ENCODE data around the gene FHL2.
"Not testable (repeated sequence)": the region's sequence is repeated elsewhere in the genome, so short reads cannot be mapped to it uniquely, and the experiment has no call there.

Gene FHL2

DNA sequence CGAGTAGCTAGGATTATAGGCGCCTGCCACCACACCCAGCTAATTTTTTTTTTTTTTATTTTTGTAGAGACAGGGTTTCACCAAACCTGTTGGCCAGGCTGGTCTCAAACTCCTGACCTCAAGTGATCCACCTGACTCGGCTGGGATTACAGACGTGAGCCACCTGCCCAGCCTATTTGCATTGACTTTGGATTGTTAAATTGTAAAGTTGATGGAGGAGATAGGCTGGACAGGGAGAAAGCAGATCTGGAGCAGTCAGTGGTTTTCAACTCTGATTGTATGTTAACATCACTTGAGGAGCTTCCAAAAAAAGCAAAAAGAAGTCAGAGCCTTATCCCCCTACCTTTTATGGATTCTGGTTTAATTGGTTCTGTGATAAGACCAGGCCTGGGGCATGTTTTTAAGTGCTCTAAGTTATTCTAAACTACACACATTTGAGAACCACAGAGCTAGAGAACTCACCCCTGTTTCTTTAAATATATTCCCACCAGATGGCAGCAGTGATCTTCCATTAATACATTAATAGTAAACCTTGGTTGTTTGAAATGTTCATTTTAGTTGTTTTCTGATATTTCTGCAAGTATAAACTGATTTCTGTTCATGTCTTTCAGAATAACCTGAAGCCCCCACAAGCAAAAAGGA lies 54.0 kb downstream of the FHL2 start:
- DNase-seq (ENCODE audit: low read depth in 2 of 2), result no peak

DNA sequence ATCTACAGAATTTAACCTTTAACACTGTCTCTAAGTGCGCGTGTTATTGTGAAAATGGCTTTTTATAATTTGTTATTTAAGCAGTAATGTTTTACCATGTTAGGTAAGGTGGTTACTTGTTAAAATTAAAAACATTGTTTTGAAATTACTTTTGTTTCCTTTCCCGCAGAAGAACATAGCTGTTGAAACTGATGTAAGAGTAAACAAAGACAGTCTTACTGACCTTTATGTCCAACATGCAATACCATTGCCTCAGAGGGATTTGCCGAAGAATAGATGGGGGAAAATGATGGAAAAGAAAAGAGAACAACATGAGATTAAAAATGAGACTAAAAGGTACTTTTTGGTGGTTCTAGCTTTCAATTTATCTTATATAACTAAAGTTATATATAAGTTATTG lies 59.4 kb downstream of the FHL2 start:
- no peak for DNase-seq (ENCODE audit: low read depth in 2 of 2)

DNA sequence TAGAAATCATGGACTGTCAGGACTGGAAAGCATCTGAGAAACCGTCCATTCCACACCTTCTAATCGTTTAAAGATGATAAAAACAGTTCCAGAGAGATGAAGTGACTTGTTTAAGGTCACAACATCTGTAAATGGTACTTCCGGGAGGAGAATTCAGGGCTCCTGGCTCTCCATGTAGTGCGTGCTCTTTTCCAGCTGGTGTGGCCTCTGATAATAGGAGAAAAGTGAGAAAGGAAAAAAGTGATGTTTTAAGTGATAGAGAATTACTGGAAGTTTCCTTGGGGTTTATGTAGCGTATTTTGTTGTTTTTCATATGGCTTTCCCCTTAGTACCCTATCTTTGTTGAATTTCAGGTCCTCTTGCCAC lies 60.8 kb downstream of the FHL2 start:
- no peak for DNase-seq (ENCODE audit: low read depth in 2 of 2)

DNA sequence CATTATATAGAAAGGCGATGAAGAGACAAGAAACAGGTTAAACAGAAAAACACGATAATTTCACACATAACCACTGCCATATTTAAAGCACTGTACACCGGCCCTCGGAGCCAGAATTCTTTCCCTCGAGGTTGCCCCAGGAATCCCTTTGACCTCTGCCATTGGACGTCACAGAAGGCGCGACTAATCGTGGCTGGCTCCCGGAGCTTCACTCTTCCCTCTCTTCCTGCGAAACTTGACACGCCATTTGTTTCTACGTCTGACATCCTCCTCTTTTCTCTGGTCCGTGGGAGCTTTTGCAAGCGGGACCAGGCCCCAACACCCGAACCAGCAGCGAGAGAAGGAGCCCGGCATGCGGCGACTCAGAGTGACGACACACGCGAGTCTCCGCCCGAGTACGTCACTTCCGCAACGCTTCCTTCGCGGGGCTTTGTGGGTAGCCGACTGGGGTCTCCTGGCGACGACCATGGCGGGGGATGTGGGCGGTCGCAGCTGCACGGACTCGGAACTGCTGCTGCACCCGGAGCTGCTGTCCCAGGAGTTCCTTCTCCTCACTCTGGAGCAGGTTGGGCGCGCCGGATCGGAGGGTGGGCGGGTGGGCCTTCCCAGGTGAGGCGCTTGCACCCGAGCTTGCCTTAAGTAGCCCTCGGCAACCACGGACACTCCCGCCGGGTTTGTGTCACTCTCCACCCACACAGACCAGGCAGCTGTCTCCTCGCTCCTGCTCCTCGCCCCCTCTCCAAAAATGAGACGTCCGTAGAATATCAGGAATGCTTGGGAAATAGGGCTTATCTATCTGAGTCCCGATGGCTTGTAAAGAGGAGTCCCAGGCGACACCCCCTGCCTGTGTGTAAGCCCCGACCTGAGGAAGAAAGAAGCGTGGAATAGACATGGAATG lies 61.5 kb downstream of the FHL2 start, which contains the start of gene C2orf49:
Gene C2orf49, plus strand, starts transcription at position 419 of the 898 bp plus-strand sequence. Its CDS starts 48 bp downstream, at position 467.
- DNase-seq (ENCODE audit: low read depth in 2 of 2), result peak; percentile 80 to 83

DNA sequence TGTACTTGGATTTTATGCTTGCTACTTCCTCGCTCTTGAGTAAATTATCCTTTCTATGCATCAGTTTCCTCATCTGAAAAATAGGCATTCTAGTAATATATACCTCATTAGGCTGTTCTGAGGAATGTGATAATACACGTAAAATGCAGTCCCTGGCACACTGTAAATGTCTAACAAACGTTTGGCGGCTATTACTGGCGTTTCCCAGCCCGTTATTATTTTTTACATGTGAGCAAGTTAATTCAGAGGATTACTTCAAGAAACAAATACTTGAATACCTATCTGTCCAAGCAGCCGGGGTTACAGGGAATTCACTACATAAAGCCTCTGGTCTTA lies 62.1 kb downstream of the FHL2 start:
- no peak for DNase-seq (ENCODE audit: low read depth in 2 of 2)

DNA sequence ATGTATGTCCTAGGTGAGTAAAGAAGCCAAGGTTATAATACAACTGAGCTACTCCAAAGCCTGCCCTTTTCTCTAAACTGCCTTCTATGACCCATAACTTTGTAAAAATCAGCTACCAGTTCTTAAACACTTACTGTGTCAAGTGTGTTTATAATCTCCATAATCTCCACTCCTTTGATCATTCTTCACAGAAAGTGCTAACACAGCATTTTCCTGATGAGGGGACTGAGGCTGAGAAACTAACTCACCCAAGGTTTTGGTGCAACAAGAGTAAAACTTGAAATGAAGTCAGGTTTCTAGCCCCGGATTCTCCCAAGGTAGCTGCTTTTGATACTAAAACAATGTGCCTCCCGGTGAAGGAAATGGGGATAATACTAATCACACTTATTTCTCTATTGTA lies 63.4 kb downstream of the FHL2 start:
- no peak for DNase-seq (ENCODE audit: low read depth in 2 of 2)

DNA sequence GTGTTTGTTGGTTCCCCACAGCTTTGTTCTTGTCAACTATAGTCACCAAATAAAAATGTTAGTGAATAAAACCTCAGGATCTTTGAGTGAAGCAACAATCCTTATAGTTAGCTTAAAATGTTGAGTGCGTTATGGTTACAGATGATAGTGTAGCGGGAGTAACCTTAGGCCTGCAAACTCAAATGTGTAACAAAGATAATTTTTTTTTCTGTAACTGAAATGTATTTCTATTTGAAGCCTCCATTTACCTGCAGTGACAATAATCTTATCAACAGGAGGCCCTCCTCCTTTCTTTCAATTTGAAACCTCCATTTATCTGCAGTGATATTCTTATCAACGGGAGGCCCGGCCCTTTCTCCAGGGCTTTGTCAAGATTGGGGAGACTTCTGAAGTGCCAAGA lies 64.6 kb downstream of the FHL2 start:
- no peak for DNase-seq (ENCODE audit: low read depth in 2 of 2)

DNA sequence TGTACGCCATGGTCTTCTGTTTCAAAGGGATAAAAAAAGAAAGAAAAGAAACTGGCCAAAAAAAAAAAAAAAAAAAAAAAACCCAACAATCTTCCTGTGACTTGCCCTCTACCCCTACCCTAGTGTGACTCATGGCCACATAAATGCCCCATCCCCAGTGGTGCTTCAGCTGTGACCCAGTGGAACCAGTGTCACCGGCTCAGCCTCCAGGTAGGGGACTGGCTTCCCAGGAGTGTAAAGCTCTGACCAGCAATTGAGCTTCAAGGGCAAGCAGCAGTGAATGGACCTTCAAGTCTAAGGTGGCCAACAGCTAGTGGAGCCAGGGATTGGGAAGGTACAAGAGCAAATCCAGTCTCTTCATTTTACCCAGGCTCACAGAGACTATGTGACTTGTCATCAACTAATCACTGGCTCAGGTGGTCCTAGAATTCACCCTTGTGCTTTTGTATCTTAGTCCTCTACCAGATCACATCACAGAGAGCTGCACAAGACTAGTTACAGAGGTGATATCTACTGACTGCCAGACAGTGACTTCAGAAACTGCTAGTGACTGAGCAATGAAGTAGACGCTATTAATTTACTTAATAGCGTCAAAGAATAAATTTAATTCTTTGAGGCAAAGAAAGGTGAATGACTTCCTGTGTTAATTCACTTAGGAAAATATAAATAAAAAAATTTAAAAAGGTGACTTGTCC lies 68.0 kb downstream of the FHL2 start:
- DNase-seq (ENCODE audit: low read depth in 2 of 2), result no peak

DNA sequence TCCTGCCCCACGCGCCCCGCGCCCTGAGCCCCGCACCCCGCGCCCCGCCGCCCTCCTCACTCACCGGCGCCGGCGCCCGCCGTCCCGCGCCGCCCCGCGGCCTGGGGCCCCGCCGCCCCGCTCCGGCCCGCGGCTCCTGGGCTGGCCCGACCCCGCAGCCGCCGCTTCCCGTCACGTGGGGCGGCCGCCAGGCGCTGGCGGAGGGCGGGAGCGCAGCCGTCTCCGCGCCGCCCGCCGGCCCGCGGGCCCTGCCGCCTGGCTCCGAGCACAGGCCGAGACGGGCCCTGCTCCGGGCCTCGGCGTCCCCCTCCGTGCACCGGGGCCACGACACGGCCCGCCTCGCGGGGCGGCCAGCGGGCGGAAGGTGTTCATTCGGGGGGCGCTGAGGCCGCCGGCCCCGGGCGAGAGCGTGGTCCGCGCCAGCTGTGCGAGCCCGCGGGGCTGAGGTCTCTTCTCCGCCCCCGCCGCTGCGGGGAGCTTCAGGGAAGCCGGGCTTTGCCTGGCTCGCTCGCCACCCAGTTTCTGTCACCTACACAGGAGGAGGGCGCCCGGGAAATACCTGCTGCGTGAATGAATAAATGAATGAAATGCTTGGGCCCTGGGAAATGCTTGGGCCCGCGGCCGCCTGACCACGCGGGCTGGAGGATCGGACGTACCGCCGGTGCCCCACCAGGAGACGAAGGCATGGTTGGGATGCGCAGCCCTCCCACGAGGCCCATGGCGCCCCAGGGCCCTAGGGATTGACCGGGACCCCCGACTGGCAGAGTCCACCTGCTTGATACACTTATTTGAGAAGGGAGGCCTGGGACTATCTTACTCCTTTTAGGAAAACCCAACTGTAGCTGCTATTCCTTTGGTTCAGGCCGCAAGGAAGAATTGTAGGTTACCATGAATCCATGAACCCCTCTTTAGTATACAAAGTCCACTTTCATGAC lies 69.0 kb downstream of the FHL2 start, which contains the start of gene TGFBRAP1:
Gene TGFBRAP1, minus strand, starts transcription at position 175 of the 935 bp plus-strand sequence. CDS start 21,434 bp downstream, outside the sequence.
- peak; percentile 16 to 31 for DNase-seq (ENCODE audit: low read depth in 2 of 2)

DNA sequence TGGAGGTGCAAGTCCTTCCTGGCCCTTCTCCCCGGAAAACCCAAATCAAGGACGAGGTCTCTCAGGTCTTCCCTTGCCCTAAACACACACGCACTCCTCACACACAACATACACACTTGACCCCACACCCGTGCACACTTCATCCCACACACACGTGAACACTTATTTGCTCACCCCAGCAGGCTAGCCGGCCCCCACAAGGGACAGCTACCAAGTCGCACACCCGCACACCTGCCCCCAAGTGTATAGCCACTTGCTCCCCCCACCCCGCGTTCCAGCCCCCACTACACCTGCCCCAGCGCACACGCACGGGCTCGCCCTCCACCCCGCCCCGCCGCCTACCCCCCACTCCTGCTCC lies 69.7 kb downstream of the FHL2 start:
- DNase-seq (ENCODE audit: low read depth in 2 of 2), result no peak

DNA sequence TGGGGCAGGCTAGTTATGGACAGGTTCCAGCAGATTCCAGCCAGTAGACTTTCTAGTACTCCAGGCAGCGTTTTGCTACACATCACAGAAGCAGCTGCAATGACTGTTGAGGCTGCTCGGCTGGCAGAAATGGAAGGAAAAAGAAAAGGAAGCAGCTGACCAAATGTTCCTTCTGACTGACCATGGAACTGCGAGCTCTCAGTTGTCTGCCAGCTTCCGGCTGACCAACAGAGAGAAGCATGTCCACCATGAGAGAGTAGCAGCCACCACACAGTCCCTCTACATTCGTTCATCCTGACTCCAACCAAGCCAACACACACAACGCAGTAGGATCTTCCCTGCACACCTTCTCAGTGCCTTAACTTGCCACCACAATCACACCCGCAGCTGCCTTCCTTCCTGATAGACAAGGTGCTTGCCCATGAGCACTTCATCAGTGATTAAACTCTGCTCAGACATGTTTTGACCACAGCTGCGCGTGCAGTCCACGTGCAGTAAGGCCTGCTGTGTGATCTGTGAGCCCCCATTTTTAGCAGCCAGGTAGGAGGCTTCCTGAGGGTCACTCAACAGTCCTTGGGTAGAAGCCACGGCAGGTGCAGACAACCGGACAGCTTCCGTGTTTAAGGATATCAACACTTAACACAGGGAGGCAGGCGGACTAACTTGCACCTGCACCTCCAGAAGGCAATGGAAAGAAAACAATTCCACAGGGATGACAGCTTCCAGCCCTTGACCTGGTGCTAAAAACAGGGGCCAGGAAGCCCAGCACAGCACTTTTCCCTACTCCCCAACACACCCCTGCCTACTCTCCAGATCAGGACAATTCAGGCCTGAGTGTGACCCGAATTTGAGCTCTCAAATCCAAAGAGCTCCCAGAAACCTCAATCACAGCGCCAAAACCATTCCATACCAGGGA lies 70.3 kb downstream of the FHL2 start:
- no peak for DNase-seq (ENCODE audit: low read depth in 2 of 2)

DNA sequence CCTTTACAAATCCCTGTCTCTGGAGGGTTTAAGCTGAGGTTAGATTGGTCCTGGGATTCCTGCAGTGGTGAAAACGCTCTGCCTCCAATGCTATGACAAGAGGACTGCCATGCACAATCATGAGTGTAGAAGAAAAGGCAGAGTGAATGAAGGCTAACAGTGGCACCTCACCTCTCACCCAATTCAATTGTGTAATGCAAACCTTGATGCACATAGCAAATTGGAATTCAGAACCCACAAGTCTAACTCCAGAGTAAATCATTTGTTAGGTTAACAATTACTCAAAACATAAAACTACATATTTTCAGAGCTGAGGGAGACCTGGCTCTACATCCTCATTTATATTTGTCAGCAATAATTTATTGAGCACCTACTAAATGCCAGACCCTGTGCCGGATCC lies 71.2 kb downstream of the FHL2 start:
- no peak for DNase-seq (ENCODE audit: low read depth in 2 of 2)

DNA sequence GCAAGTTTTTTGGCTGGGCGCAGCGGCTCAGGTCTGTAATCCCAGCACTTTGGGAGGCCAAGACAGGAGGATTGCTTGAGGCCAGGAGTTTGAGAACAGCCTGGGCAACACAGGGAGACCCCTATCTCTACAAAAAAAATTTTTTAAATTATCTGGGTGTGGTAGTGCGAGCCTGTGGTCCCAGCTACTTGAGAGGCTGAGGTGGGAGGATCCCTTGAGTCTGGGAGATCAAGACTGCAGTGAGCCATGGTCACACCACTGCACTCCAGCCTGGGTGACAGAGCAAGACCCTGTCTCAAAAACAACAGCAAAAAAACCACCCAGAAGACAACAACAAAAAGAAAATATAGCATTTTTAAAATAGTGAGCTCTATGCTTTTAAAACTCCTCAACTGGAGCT lies 71.6 kb downstream of the FHL2 start:
- DNase-seq (ENCODE audit: low read depth in 2 of 2), result not testable (repeated sequence)

DNA sequence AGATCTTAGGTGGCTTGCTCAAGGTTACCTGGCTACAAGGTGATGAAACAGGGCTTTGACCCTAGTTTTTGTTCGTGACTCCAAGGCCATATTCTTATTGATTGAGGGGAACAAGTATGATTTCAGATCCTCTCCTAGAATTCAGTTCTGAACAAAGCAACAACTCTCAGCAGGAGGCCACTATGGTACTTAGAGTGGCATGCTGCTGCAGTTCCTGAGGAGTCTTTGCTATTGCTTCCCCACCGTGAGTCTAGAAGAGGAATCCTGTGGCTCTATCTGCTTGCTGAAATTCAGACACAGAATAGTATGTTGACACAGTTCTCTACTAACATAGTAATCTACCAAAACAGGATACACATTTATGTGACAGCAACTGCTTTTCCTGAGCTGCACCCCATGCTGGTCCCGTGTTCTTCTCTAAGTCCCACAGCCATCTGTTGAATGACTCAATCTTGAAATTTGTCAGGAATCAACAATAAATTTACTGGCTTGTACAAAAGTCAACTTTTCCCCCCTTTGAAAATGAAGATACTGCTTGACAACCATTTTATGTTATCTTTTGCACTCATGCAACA lies 73.4 kb downstream of the FHL2 start:
- no peak for DNase-seq (ENCODE audit: low read depth in 2 of 2)

DNA sequence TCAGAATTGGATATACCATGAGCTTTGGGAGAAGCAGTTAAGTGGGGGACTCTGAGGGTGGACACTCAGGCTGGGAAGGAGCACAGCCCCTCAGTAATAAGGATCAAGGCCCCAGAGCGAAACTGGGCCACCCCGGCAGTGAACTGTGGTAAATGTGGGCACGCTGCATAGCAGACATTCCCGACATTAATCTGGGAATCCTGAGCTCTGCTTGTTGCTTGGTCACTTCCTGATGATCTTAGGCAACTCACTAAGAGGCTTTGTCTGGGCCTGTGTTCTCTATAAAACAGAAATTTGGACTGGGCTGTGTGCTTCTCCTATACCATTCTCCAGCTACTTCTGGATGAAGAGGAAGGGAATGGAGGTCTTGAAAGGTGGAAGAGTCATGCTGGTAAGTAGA lies 74.1 kb downstream of the FHL2 start:
- DNase-seq (ENCODE audit: low read depth in 2 of 2), result no peak

DNA sequence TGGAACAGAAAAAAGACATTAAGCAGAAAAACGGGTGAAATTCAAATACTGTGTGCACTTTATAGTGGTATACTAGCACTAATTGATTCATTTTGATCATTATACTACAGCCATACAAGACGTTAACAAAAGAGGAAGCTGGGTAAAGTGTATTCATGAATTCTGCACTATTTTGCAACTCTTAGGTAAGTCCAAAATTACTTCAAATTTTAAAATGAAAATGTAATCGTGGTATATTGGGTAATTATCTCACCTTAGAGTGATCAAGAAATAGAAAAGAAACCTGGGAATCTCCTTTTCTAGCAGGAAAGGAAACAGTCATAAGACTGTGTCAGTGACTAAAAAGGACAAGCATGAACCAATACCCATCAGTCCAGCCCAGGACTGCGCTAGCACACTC lies 74.8 kb downstream of the FHL2 start:
- no peak for DNase-seq (ENCODE audit: low read depth in 2 of 2)

DNA sequence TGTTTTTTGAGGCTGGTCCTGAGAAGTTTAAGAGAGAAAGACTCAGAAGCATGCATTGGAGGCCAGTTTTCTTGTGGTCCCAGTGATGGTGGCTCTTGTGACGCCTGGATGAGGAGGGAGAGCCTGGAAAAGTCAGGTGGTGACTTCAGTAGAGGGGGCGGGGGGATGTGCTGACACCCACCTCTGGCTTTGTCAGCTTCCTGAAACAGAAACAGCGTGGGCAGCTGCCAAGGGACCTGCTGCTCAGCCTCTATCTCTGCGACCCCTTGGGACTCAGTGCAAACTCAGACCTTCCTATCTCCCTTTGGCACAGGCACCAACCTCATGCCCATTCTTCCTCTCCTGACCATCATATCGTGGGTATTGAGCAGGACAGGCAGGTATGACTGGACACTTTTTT lies 75.7 kb downstream of the FHL2 start:
- DNase-seq (ENCODE audit: low read depth in 2 of 2), result no peak

DNA sequence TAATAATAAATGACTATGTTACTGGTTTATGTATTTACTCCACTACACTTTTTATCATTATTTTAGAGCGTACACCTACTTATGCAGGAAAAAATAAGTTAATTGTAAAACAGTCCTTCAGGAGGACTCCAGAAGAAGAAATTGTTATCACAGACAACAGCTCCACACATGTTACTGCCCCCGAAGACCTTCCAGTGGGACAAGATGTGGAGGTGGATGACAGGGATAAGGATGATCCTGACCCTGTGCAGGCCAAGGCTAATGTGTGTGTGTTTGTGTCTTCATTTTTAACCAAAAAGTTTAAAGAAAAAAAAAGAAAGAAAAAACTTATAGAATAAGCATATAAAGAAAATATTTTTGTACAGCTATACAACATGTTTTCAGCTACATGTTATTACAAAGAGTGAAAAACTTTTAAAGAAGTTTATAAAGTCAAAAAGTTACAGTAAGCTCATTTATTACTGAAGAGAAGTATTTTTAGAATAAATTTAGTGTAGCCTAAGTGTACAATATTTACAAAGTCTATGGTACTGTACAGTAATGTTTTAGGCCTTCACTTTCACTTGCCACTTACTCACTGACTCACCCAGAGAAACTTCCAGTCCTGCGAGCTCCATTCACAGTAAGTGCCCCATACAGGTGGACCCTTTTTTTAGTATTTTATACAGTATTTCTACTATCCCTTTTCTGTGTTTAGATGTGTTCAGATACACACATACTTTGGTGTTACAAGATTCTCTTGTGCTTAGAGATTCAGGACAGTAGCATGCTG lies 76.8 kb downstream of the FHL2 start:
- DNase-seq (ENCODE audit: low read depth in 2 of 2), result no peak

DNA sequence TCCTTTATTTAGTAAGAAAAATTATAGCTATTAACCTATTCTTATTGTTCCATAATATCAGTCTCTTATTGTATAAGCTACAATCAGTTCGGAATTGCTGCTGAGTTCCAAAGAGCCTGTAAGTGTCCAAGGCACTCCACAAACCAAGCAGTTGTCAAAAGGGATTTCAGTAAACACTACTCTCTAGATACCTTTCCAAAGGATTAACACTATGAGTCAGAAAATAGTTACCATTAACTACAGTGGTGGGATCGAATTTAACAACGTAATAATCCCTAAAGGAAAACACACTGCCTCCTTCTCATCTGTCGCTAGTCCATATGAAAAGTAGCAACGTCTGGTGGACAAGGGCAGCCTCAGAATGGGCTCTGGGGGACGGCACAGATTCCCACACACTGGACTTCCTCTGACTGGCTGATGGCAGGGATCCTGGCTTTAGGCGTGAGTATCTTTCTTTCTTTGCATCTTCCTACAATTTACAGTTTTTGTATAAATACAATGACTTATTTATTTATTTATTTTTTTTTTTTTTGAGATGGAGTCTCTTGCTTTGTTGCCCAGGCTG lies 78.1 kb downstream of the FHL2 start:
- DNase-seq (ENCODE audit: low read depth in 2 of 2), result no peak
